ENCODE data around the gene NEDD4L.
"Not testable (repeated sequence)": the region's sequence is repeated elsewhere in the genome, so short reads cannot be mapped to it uniquely, and the experiment has no call there.

Gene NEDD4L

DNA sequence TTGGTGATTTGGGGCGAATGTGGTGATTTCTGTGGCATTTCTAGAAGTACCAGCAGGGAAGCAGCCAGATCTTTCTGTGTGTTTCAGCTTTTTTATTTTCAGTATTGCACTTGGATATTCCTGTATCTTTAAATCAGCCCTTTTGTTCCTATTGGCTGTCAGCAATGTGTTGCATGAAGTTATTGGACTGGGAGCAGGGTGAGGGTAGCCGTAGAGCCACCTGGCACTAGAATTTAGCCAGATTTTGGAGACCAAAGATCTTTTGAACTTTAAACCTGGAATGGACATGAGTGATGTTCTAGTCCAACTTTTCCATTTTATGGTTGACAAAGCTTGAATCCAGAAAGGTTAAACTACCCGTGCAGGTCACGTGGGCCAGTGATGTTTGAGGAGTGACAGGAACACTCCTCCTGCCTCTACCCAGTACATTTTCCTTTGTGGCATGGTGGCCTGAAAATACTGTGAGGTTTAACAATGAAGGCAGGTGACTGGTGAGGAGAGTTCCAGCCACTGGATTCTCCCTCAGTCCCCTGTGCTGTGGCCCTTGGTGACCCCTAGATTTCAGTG, 122.3 kb downstream of the NEDD4L start:
- TF ChIP-seq CTCF (IDR thresholded peaks at IDR 0.05; ENCODE audit: low read depth, low read length) (no peak), POLR2A (IDR thresholded peaks at IDR 0.05; ENCODE audit: extremely low read depth, insufficient read length) (no peak), MYC (IDR thresholded peaks at IDR 0.05; ENCODE audit: low read depth, low read length) (no peak)
- TF ChIP-seq, protein P1, sequence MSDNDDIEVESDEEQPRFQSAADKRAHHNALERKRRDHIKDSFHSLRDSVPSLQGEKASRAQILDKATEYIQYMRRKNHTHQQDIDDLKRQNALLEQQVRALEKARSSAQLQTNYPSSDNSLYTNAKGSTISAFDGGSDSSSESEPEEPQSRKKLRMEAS (IDR thresholded peaks at IDR 0.05; ENCODE audit: low read depth, low read length): no peak
- no peak for DNase-seq (ENCODE audit: low read depth)
- H3K4me3 ChIP-seq (ENCODE audit: low read depth, low read length): no peak overlapping the region

- no peak for TF ChIP-seq CTCF (IDR thresholded peaks at IDR 0.05; ENCODE audit: low read depth, low read length)
- no peak for TF ChIP-seq POLR2A (IDR thresholded peaks at IDR 0.05; ENCODE audit: extremely low read depth, insufficient read length)
- TF ChIP-seq MYC (IDR thresholded peaks at IDR 0.05; ENCODE audit: low read depth, low read length): no peak
- TF ChIP-seq, protein P1 (IDR thresholded peaks at IDR 0.05; ENCODE audit: low read depth, low read length): no peak
- no peak for DNase-seq (ENCODE audit: low read depth)
- no peak overlapping the region for H3K4me3 ChIP-seq (ENCODE audit: low read depth, low read length)
Measured at GRCh38 chr18:58167073-58167472, 123.0 kb downstream of the NEDD4L start.

- no peak for TF ChIP-seq CTCF (IDR thresholded peaks at IDR 0.05; ENCODE audit: low read depth, low read length)
- TF ChIP-seq POLR2A (IDR thresholded peaks at IDR 0.05; ENCODE audit: extremely low read depth, insufficient read length): no peak
- TF ChIP-seq, protein P1 (IDR thresholded peaks at IDR 0.05; ENCODE audit: low read depth, low read length): no peak
- no peak for TF ChIP-seq MYC (IDR thresholded peaks at IDR 0.05; ENCODE audit: low read depth, low read length)
- H3K4me3 ChIP-seq (ENCODE audit: low read depth, low read length): no peak overlapping the region
- no peak for DNase-seq (ENCODE audit: low read depth)
Measured at GRCh38 chr18:58168221-58168620, 124.2 kb downstream of the NEDD4L start.

DNA sequence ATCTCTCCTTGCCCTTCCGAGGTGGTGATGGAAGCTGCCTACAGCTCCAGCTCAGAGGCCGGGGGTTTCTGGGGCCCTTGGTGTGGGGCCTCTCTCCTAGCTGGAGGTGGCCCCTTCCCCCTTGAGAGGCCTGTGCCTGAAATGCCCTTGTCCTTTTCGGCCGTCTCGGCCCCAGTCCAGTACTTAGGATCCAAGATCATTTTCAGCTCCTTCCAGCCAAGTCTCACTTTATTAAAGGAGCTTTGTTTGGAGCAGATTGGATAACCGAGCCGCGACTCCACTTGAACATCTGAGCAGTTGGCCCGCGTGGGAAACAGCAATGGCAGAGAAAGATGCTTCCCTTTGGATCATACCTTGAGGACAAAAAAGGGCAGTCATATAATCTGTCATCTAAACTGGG, 125.0 kb downstream of the NEDD4L start:
- TF ChIP-seq POLR2A (IDR thresholded peaks at IDR 0.05; ENCODE audit: extremely low read depth, insufficient read length) (no peak), CTCF (IDR thresholded peaks at IDR 0.05; ENCODE audit: low read depth, low read length) (no peak), MYC (IDR thresholded peaks at IDR 0.05; ENCODE audit: low read depth, low read length) (no peak)
- TF ChIP-seq, protein P1 (IDR thresholded peaks at IDR 0.05; ENCODE audit: low read depth, low read length): no peak
- DNase-seq (ENCODE audit: low read depth): no peak
- H3K4me3 ChIP-seq (ENCODE audit: low read depth, low read length): no peak overlapping the region

GRCh38 chr18:58169472-58169871, 125.4 kb downstream of the NEDD4L start:
- H3K4me3 ChIP-seq (ENCODE audit: low read depth, low read length): no peak overlapping the region
- TF ChIP-seq CTCF (IDR thresholded peaks at IDR 0.05; ENCODE audit: low read depth, low read length): no peak
- no peak for TF ChIP-seq POLR2A (IDR thresholded peaks at IDR 0.05; ENCODE audit: extremely low read depth, insufficient read length)
- DNase-seq (ENCODE audit: low read depth): no peak

GRCh38 chr18:58170036-58170435, 126.0 kb downstream of the NEDD4L start:
- not testable (repeated sequence) for DNase-seq (ENCODE audit: low read depth); H3K4me3 ChIP-seq (ENCODE audit: low read depth, low read length)
